ENCODE measurements around the gene TGFBR3L.

TGFBR3L gene

GRCh38 chr19:7879111-7879807, 35.4 kb upstream of the TGFBR3L start:
- no peak for DNase-seq (ENCODE audit: low read depth, low spot score)
- no peak overlapping the region for H3K4me3 ChIP-seq (ENCODE audit: low read depth, low read length)
- ChIA-PET CTCF (interaction anchor here (3.6 kb wide), 1 partner anchor 10 kb away, joined by 19 read pairs; no protein-coding TSS in a partner anchor), POLR2A (no interaction called here)
- no peak for TF ChIP-seq CTCF (IDR thresholded peaks at IDR 0.05; ENCODE audit: insufficient read depth, low read length, missing control alignments)

- no peak overlapping the region for H3K4me3 ChIP-seq (ENCODE audit: low read depth, low read length)
- CTCF ChIA-PET, result interaction anchor here (3.6 kb wide), 1 partner anchor 11 kb away, joined by 19 read pairs; no protein-coding TSS in a partner anchor
- DNase-seq (ENCODE audit: low read depth, low spot score), result no peak
- POLR2A ChIA-PET, result no interaction called here
- TF ChIP-seq CTCF (IDR thresholded peaks at IDR 0.05; ENCODE audit: insufficient read depth, low read length, missing control alignments), result no peak
Observed at GRCh38 chr19:7879836-7880235, 34.8 kb upstream of the TGFBR3L start.

GRCh38 chr19:7881910-7882309, 32.7 kb upstream of the TGFBR3L start:
- H3K4me3 ChIP-seq (ENCODE audit: low read depth, low read length), result no peak overlapping the region
- TF ChIP-seq CTCF (IDR thresholded peaks at IDR 0.05; ENCODE audit: insufficient read depth, low read length, missing control alignments), result no peak
- POLR2A ChIA-PET, result interaction anchor here (0.6 kb wide), 1 partner anchor 645 kb away, joined by 3 read pairs; no protein-coding TSS in a partner anchor
- no peak for DNase-seq (ENCODE audit: low read depth, low spot score)
- CTCF ChIA-PET, result interaction anchor here (1.7 to 2.7 kb wide), 2 partner anchors 13 to 62 kb away, joined by 6 to 16 read pairs; partner anchors contain the start of gene TIMM44

- no peak overlapping the region for H3K4me3 ChIP-seq (ENCODE audit: low read depth, low read length)
- ChIA-PET POLR2A (no interaction called here), CTCF (interaction anchor here (0.9 to 2.7 kb wide), 3 partner anchors 14 to 19 kb away, joined by 3 to 16 read pairs (median 7); no protein-coding TSS in a partner anchor)
Observed at GRCh38 chr19:7883105-7883504, 31.5 kb upstream of the TGFBR3L start.

GRCh38 chr19:7883796-7884570, 30.6 kb upstream of the TGFBR3L start:
- ChIA-PET POLR2A (interaction anchor here (1.0 kb wide), 1 partner anchor 36 kb away, joined by 3 read pairs; the partner anchor contains the start of gene SNAPC2), CTCF (interaction anchor here (0.9 to 1.0 kb wide), 2 partner anchors 15 to 20 kb away, joined by 3 to 7 read pairs; no protein-coding TSS in a partner anchor)
- no peak for DNase-seq (ENCODE audit: low read depth, low spot score)
- no peak overlapping the region for H3K4me3 ChIP-seq (ENCODE audit: low read depth, low read length)
- TF ChIP-seq CTCF (IDR thresholded peaks at IDR 0.05; ENCODE audit: insufficient read depth, low read length, missing control alignments), result no peak

More at GRCh38 chr19:7883105-7883504, 31.5 kb upstream of the TGFBR3L start:
- no peak for DNase-seq (ENCODE audit: low read depth, low spot score)
- no peak for TF ChIP-seq CTCF (IDR thresholded peaks at IDR 0.05; ENCODE audit: insufficient read depth, low read length, missing control alignments)

GRCh38 chr19:7885818-7886217, 28.8 kb upstream of the TGFBR3L start:
- TF ChIP-seq CTCF (IDR thresholded peaks at IDR 0.05; ENCODE audit: insufficient read depth, low read length, missing control alignments), result no peak
- POLR2A ChIA-PET, result no interaction called here
- H3K4me3 ChIP-seq (ENCODE audit: low read depth, low read length), result no peak overlapping the region
- DNase-seq (ENCODE audit: low read depth, low spot score), result no peak
- CTCF ChIA-PET, result interaction anchor here (1.0 to 2.8 kb wide), 2 partner anchors 16 to 18 kb away, joined by 4 to 13 read pairs; partner anchors contain the start of gene MAP2K7
